ENCODE data around the gene PTRH1.
A peak's percentile ranks its signal among the peaks of the same experiment; 100 is the strongest.

PTRH1 gene
- long read RNA-seq, partial matches to known transcripts = 0 of 5 reads
- long read RNA-seq, other reads (novel, unspliced or antisense) = 3 of 5 reads

- H3K27ac ChIP-seq (replicated peaks) = peak within 1 kb of the TSS; percentile 48
Measured at GRCh38 chr9:127715470-127716337, at the start of gene PTRH1, which contains the start of gene TTC16. Gene PTRH1 (minus strand): TSS chr9:127715663. CDS start chr9:127715639, 24 bp downstream. Gene TTC16 (plus strand): TSS chr9:127716079. CDS start chr9:127716146, 67 bp downstream.

GRCh38 chr9:127763918-127764384 lies 48.5 kb upstream of the PTRH1 start:
- Histone ChIP-seq H3K27ac (replicated peaks) (no peak overlapping the region), H3K27me3 (ENCODE audit: insufficient read depth, poor library complexity, severe bottlenecking) (no peaks in the 10 kb centered on the region), H3K4me3 (replicated peaks; ENCODE audit: insufficient read depth, low read length) (no peak overlapping the region)
- TF ChIP-seq CTCF (IDR thresholded peaks at IDR 0.05; ENCODE audit: insufficient read depth, low read length) (peak; percentile 33), GABPA (IDR thresholded peaks at IDR 0.05; ENCODE audit: low read depth) (no peak), POLR2AphosphoS5 (IDR thresholded peaks at IDR 0.05; ENCODE audit: low read depth) (no peak), REST (IDR thresholded peaks at IDR 0.05; ENCODE audit: insufficient replicate concordance, low read depth) (no peak), SPI1 (IDR thresholded peaks at IDR 0.05; ENCODE audit: borderline replicate concordance, low read depth) (no peak)
- peak in 1 of 2 experiments; percentile 51 for DNase-seq (ENCODE audit: low read depth in 1 of 2, low spot score in 1 of 2)

More at GRCh38 chr9:127715470-127716337, at the start of gene PTRH1, which contains the start of gene TTC16:
- peak; percentile 89 to 96 for DNase-seq (ENCODE audit: low read depth in 1 of 2, low spot score in 1 of 2)
- Histone ChIP-seq H3K4me3 (replicated peaks; ENCODE audit: insufficient read depth, low read length) (peak within 1 kb of the TSS; percentile 68), H3K27me3 (ENCODE audit: insufficient read depth, poor library complexity, severe bottlenecking) (no peaks in the 10 kb centered on the region)
- no peak for TF ChIP-seq POLR2AphosphoS5 (IDR thresholded peaks at IDR 0.05; ENCODE audit: low read depth)
- TF ChIP-seq CTCF (IDR thresholded peaks at IDR 0.05; ENCODE audit: insufficient read depth, low read length) = no peak
- TF ChIP-seq REST (IDR thresholded peaks at IDR 0.05; ENCODE audit: insufficient replicate concordance, low read depth) = no peak
- no peak for TF ChIP-seq SPI1 (IDR thresholded peaks at IDR 0.05; ENCODE audit: borderline replicate concordance, low read depth)
- no peak; the same call in 1 of the 2 replicates for TF ChIP-seq GABPA (IDR thresholded peaks at IDR 0.05; ENCODE audit: low read depth)

- no peak overlapping the region for H3K4me3 ChIP-seq (replicated peaks; ENCODE audit: insufficient read depth, low read length)
- no peak for TF ChIP-seq POLR2AphosphoS5 (IDR thresholded peaks at IDR 0.05; ENCODE audit: low read depth)
- TF ChIP-seq CTCF (IDR thresholded peaks at IDR 0.05; ENCODE audit: insufficient read depth, low read length) = no peak
- TF ChIP-seq SPI1 (IDR thresholded peaks at IDR 0.05; ENCODE audit: borderline replicate concordance, low read depth) = peak; percentile 46; the same call in 1 of the 2 replicates
- peak in 1 of 2 experiments; percentile 72 for DNase-seq (ENCODE audit: low read depth in 1 of 2, low spot score in 1 of 2)
- peak overlapping the region; percentile 21 for H3K27ac ChIP-seq (replicated peaks)
- H3K27me3 ChIP-seq (ENCODE audit: insufficient read depth, poor library complexity, severe bottlenecking) = no peaks in the 10 kb centered on the region
Measured at GRCh38 chr9:127762111-127762676, 46.7 kb upstream of the PTRH1 start.
